Esophagus (tissue), 2 donors: ENCODE results near the gene RCAN2. TPM values are rescaled to one million over a fixed set of nuclear protein-coding genes. Genes with fewer than 3 reads are reported as not detected.

Source experiments
- H3K27ac ChIP-seq, 2 donors: one replicate each; pipeline ENCODE4 v1.5.1; 2013; ENCODE audit warnings: low read depth in 2 of 2, mild to moderate bottlenecking in 2 of 2, inconsistent platforms in 1 of 2, low read length in 1 of 2, moderate library complexity in 1 of 2
- H3K27me3 ChIP-seq, 2 donors: one replicate each; pipeline ENCODE4 v1.6.1; 2013; ENCODE audit warnings: low read length in 2 of 2, control low read depth in 1 of 2, mild to moderate bottlenecking in 1 of 2; ENCODE audit not compliant: insufficient read depth in 2 of 2, control insufficient read depth in 1 of 2
- H3K36me3 ChIP-seq, 2 donors: one replicate each; pipeline ENCODE4 v1.6.1; 2013; ENCODE audit warnings: low read length in 1 of 2; ENCODE audit not compliant: control insufficient read depth in 2 of 2, insufficient read depth in 2 of 2
- H3K4me1 ChIP-seq, 2 donors: one replicate each; pipeline ENCODE4 v1.6.1; 2013; ENCODE audit warnings: low read length in 1 of 2; ENCODE audit not compliant: control insufficient read depth in 2 of 2, insufficient read depth in 2 of 2
- H3K4me3 ChIP-seq, 2 donors: one replicate each; pipeline ENCODE4 v1.5.1; 2013; ENCODE audit warnings: low read length in 2 of 2, mild to moderate bottlenecking in 2 of 2, low read depth in 1 of 2, moderate library complexity in 1 of 2
- H3K9me3 ChIP-seq, 2 donors: one replicate each; pipeline ENCODE4 v1.6.1; 2013; ENCODE audit warnings: mild to moderate bottlenecking in 2 of 2, low read depth in 1 of 2, low read length in 1 of 2, moderate library complexity in 1 of 2; ENCODE audit not compliant: control insufficient read depth in 2 of 2, insufficient read depth in 1 of 2
- WGBS, 2 donors: extraction: QIAGEN DNeasy Blood & Tissue Kit; methylation state at CpG; one replicate each; pipeline ENCODE4 v1.1.7; 2013; 5-methylcytosine and 5-hydroxymethylcytosine counted together
- polyA plus RNA-seq, 2 donors: library from polyadenylated mRNA; stranded (reverse); fragments of 200-250 nt; gene quantifications; one replicate each; pipeline ENCODE4 v1.2.3, GENCODE V29; 2013
- donor health status: healthy with polysubstance abuse.
- donor health status: Bipolar disorder and iron deficiency.

The RCAN2 gene
- polyA plus RNA-seq, 2 donors: 2.1 to 4.8 TPM

DNA sequence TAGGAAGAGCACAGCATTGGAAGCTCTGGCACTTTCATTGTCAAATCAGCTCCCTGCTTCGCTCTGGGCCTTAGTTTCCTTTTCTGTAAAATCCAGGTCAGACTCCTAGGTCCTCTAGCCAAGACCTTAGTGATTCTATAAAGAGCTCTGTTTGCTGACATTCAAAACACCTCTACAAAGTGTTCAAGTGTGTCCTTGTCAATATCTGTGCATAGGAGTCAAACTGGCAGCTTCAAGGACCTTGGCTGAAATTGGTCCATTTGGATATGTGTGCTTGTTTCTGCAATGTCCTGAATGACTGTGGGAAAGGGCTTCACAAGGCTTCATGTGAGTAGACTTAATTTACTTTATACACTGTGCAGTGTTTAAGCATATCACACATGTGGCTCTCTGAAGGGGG lies 246.6 kb downstream of the RCAN2 start:
- Histone ChIP-seq H3K9me3 (no peaks in the 10 kb centered on the region), H3K4me1 (no peaks in the 10 kb centered on the region), H3K36me3 (no peaks in the 10 kb centered on the region), H3K27ac (no peak overlapping the region), H3K27me3 (no peaks in the 10 kb centered on the region), H3K4me3 (no peak overlapping the region)
- 85 to 91% methylated on average over 1 of the region's 1 CpG for WGBS, 2 donors

DNA sequence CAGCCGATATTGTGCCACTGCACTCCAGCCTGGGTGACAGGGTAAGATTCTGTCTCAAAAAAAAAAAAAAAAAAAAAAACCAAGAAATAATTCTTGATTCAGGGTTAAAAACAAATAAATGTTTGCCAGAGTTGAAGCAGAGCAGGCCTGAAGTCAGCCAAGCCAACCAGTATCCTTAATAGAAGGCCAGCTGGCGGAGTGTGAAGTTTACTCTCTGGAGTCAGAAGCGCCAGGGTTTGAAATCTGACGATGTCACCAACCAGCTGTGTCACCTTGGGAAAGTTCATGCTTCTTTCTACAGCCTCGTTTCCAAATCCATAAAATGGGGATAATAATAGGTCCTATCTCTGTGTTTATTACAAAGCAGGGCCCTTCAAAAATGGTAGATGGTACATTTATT lies 247.5 kb downstream of the RCAN2 start:
- Histone ChIP-seq H3K4me3 (no peak overlapping the region), H3K36me3 (no peaks in the 10 kb centered on the region), H3K4me1 (no peaks in the 10 kb centered on the region), H3K27me3 (no peaks in the 10 kb centered on the region), H3K27ac (no peak overlapping the region), H3K9me3 (no peaks in the 10 kb centered on the region)
- WGBS, 2 donors: 75% methylated on average over 5 of the region's 5 CpGs

DNA sequence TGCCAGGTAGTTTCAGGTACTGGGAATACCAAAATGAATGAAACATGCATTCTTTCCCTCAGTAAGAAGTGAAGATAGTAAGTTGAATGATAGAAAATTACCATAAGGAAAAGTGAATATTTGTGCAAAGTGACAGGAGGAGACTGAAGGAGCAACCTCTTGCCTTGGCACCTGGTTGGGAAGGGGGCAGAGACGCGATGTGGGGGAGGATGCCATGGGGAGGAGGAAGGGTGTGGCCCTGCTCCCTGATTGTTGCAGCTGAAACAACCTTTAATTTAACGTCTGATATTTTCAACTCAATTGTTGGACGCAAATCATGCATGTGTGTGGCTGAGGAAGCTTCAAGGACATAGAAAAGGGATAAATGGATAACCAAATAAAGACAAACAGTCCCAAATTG lies 248.3 kb downstream of the RCAN2 start:
- no peaks in the 10 kb centered on the region for H3K27me3 ChIP-seq
- no peaks in the 10 kb centered on the region for H3K36me3 ChIP-seq
- H3K9me3 ChIP-seq: no peaks in the 10 kb centered on the region
- no peaks in the 10 kb centered on the region for H3K4me1 ChIP-seq
- no peak overlapping the region for H3K27ac ChIP-seq
- 67 to 79% methylated on average over 4 of the region's 4 CpGs for WGBS, 2 donors
- no peak overlapping the region for H3K4me3 ChIP-seq

DNA sequence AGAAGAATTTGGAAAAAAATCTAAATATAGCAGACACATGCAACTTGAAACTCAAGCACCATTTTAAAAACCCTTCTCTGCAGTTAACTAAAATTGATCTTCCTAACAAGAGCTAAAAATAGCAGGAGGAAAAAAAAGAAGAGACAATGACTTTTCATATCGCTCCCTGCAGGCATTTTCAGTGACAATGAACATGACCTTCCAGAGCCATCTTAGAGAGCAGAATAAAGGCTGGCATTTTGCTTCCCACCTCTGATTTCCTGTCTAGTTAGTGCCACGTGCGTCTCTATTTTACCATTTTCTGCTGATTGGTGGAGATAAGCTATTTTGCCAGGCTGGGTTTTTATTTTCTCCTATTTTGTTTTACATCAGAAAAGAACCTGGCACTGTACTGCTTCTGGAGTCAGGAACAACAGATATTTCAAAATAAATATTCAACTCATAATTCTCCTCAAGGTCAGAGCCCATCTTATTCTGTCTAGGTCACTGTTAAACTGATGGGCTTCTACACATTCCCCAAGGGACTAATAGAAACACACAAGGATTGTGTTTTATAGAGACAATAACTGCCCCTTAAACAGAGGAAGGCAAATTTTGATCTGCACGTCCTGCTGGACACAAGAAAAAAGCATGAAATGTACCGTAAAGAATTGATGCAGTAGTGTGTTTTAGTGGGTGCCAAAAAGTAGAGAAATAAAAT lies 250.2 kb downstream of the RCAN2 start:
- WGBS, 2 donors: 61 to 68% methylated on average over 5 of the region's 5 CpGs
- H3K27ac ChIP-seq: no peak overlapping the region

DNA sequence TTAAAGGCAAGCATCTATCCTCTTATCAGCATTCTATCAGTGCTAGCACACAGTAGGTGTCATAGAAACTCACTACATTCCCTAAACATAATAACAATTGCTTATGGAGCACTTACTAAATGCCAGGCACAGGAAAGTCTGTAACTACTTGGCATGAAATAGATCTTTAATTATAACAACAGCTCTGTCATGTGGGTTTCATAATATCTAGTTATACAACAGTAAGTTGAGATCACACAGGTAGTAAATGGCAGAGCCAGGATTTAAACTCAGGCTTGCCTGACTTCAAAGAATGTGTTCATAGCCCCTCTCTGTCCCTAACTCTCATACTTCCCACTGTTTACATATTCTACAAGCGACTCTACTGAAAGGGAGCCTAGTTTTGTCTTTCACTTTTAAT lies 254.5 kb downstream of the RCAN2 start:
- WGBS, 2 donors: 47 to 63% methylated on average over 1 of the region's 1 CpG
- Histone ChIP-seq H3K9me3 (no peaks in the 10 kb centered on the region), H3K27me3 (no peaks in the 10 kb centered on the region), H3K27ac (no peak overlapping the region), H3K36me3 (no peaks in the 10 kb centered on the region), H3K4me3 (no peak overlapping the region), H3K4me1 (no peaks in the 10 kb centered on the region)

More for the DNA sequence above, 250.2 kb downstream of the RCAN2 start:
- Histone ChIP-seq H3K36me3 (no peaks in the 10 kb centered on the region), H3K4me1 (no peaks in the 10 kb centered on the region), H3K27me3 (no peaks in the 10 kb centered on the region), H3K9me3 (no peaks in the 10 kb centered on the region), H3K4me3 (no peak overlapping the region)

DNA sequence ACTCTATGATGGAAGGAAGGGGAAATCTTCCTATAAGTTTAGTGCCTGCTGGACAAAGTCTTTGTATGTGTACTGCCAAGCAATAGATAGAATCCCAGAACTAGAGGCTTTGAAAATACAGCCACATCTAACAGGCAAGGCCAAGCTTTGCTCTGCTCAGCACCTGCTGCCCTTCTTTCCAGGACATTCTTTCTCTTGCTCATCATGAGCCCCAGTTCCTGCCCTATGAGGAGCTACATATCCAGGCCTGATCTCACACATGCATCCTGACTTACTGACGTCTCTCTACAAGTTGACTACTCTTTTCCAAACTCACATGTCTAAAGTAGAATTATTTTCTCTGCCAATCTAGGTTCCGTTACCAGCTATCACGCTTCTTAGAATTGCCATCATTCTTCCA lies 256.0 kb downstream of the RCAN2 start:
- Histone ChIP-seq H3K9me3 (no peaks in the 10 kb centered on the region), H3K27ac (no peak overlapping the region), H3K36me3 (no peaks in the 10 kb centered on the region), H3K4me1 (no peaks in the 10 kb centered on the region), H3K27me3 (no peaks in the 10 kb centered on the region), H3K4me3 (no peak overlapping the region)
- 84 to 92% methylated on average over 3 of the region's 3 CpGs for WGBS, 2 donors

DNA sequence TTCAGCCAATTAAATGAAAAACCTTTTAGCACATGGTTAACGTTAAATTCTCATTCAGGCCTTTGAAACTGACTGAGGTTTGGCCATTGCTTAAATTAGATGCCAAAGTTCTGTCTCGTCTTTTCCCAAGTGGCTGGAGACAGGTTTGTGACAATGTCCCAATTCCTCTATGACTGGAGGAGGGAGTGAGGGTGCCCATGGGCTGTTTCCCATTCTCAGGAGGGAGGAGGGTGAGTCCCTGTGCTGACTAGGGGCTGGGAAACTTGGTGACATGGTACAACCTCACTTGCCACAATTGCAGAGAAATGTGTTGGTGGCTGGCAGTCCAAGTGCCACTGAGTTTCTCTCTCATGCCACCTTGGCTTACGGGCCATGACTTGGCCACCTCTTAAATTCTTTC lies 256.5 kb downstream of the RCAN2 start:
- no peaks in the 10 kb centered on the region for H3K4me1 ChIP-seq
- WGBS, 2 donors: 84% methylated on average over 3 of the region's 3 CpGs
- no peaks in the 10 kb centered on the region for H3K9me3 ChIP-seq
- H3K27ac ChIP-seq: no peak overlapping the region
- H3K4me3 ChIP-seq: no peak overlapping the region
- H3K27me3 ChIP-seq: no peaks in the 10 kb centered on the region
- no peaks in the 10 kb centered on the region for H3K36me3 ChIP-seq

DNA sequence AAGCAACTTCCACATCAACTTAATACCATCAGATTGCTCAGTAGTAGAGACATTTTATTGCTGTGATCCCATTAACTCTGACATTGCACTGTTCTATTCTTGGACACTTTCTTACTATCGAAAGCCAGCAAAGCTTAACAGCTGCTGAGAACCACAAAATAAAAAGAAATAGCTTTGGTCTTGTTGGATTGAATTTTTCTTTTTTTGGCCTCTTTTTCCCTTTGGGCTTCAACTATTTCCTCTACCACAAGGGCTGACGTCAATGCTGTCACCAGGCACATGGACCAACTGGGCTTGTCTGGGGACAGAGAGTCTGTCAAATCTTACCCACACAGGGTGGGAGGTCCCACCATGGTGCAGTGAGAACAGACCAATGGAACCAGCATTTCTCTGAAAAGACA lies 257.1 kb downstream of the RCAN2 start:
- no peaks in the 10 kb centered on the region for H3K9me3 ChIP-seq
- WGBS, 2 donors: 67 to 71% methylated on average over 2 of the region's 2 CpGs
- H3K4me1 ChIP-seq: no peaks in the 10 kb centered on the region
- H3K27ac ChIP-seq: no peak overlapping the region
- no peaks in the 10 kb centered on the region for H3K27me3 ChIP-seq
- H3K4me3 ChIP-seq: no peak overlapping the region
- H3K36me3 ChIP-seq: no peaks in the 10 kb centered on the region

DNA sequence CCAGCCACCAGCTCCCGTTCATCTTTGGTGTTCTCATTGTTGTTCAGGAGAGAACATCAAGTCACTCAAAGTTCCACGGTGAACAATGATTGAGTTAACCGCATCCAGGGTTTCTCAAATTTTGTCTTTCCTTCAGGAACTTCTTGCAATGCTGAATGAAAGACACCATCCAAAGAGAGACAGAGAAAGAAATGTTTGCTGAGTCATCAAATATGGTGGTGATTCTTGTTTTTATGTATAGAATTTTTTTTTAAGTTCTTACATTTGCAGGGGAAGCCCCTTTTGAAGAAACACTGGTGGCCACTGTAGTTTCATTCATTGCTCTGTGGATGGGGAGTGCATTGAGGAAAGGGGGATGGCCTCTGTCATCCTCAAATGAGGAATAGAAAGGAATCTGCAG lies 258.1 kb downstream of the RCAN2 start:
- Histone ChIP-seq H3K27me3 (no peaks in the 10 kb centered on the region), H3K4me1 (no peaks in the 10 kb centered on the region), H3K27ac (no peak overlapping the region), H3K9me3 (no peaks in the 10 kb centered on the region), H3K36me3 (no peaks in the 10 kb centered on the region), H3K4me3 (no peak overlapping the region)
- 94 to 98% methylated on average over 3 of the region's 3 CpGs for WGBS, 2 donors

DNA sequence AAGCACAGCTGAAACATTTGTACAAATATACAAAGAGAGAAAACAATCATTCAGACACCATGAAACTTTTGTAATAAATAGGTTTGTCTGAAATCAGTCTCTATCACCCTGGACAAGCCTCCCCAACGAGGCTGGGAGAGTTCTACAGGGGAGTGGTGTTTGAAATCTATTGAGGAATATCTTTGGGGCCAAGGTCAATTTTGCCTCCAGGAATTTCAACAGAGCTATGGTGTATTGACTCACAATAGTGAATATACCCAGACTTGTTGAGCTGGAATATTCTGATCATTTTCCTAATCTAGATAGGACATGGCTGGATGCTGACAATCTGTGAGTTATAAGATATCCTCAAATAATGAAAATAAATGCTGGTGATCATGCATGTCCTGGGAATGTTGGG lies 269.0 kb downstream of the RCAN2 start:
- H3K4me1 ChIP-seq: no peaks in the 10 kb centered on the region
- H3K27me3 ChIP-seq: no peaks in the 10 kb centered on the region
- no peak overlapping the region for H3K4me3 ChIP-seq
- H3K36me3 ChIP-seq: no peaks in the 10 kb centered on the region
- no peaks in the 10 kb centered on the region for H3K9me3 ChIP-seq
- WGBS, 2 donors: 29 to 30% methylated on average over 1 of the region's 1 CpG
- H3K27ac ChIP-seq: no peak overlapping the region
